Keratinocyte (primary cell): ENCODE measurements around the gene CPNE4. TPM values are rescaled to one million over a fixed set of nuclear protein-coding genes. Genes with fewer than 3 reads are reported as not detected.

ENCODE experiments used
- DNase-seq: peaks from one replicate; pipeline ENCODE4 v3.0.0-alpha.2; 2011; ENCODE audit warnings: low read depth, missing footprints, low spot score
- FAIRE-seq: peaks from 2 replicates; lab custom pipeline; 2011; peaks lifted over from hg19 to GRCh38; lab: Jason Lieb, UNC
- H2AFZ ChIP-seq: 2 replicates; pipeline ENCODE4 v1.6.0; 2012; ENCODE audit warnings: low read length, control low read depth, inconsistent platforms; ENCODE audit not compliant: control insufficient read depth
- H3K27ac ChIP-seq: 2 replicates; pipeline ENCODE4 v1.5.1; 2011; ENCODE audit warnings: low read length; ENCODE audit not compliant: control insufficient read depth, insufficient read depth
- H3K27me3 ChIP-seq: 3 replicates; pipeline ENCODE4 v1.6.0; 2011; ENCODE audit warnings: low read length; ENCODE audit not compliant: control insufficient read depth, insufficient read depth; ENCODE audit errors: extremely low read depth
- H3K36me3 ChIP-seq, 2 experiments: 2 replicates in 1 of 2; 3 replicates in 1 of 2; pipeline ENCODE4 v1.5.1; 2011; ENCODE audit warnings: low read length in 2 of 2, mild to moderate bottlenecking in 1 of 2; ENCODE audit not compliant: control insufficient read depth in 2 of 2, insufficient read depth in 2 of 2; ENCODE audit errors: extremely low read depth in 1 of 2
- H3K4me1 ChIP-seq: 3 replicates; pipeline ENCODE4 v1.5.1; 2011; ENCODE audit warnings: low read length; ENCODE audit not compliant: control insufficient read depth, insufficient read depth; ENCODE audit errors: extremely low read depth
- H3K4me2 ChIP-seq: 3 replicates; pipeline ENCODE4 v1.6.0; 2011; ENCODE audit warnings: low read depth, low read length; ENCODE audit not compliant: control insufficient read depth, insufficient read depth; ENCODE audit errors: extremely low read depth
- H3K4me3 ChIP-seq, 3 experiments: fragments of 200-600 bp in 1 of 3; sonication (generic) in 1 of 3; 2 replicates in 2 of 3; 3 replicates in 1 of 3; pipeline ENCODE4 v1.5.1; 2011 to 2016; ENCODE audit warnings: low read length in 3 of 3, mild to moderate bottlenecking in 3 of 3, control low read depth in 2 of 3, inconsistent platforms in 1 of 3, low read depth in 1 of 3, mixed read lengths in 1 of 3, mixed run types in 1 of 3, moderate library complexity in 1 of 3; ENCODE audit not compliant: control insufficient read depth in 2 of 3, insufficient read depth in 2 of 3; ENCODE audit errors: extremely low read depth in 1 of 3
- H3K79me2 ChIP-seq: 2 replicates; pipeline ENCODE4 v1.6.0; 2012; ENCODE audit warnings: low read length; ENCODE audit not compliant: control insufficient read depth, insufficient read depth
- H3K9ac ChIP-seq: 3 replicates; pipeline ENCODE4 v1.6.0; 2011; ENCODE audit warnings: low read length; ENCODE audit not compliant: control insufficient read depth, insufficient read depth; ENCODE audit errors: extremely low read depth
- H3K9me1 ChIP-seq: 3 replicates; pipeline ENCODE4 v1.6.0; 2011; ENCODE audit warnings: low read length; ENCODE audit not compliant: control insufficient read depth, insufficient read depth; ENCODE audit errors: extremely low read depth
- H3K9me3 ChIP-seq: 2 replicates; pipeline ENCODE4 v1.5.1; 2012; ENCODE audit warnings: low read depth, low read length; ENCODE audit not compliant: control insufficient read depth
- H4K20me1 ChIP-seq: 3 replicates; pipeline ENCODE4 v1.6.0; 2011; ENCODE audit warnings: low read length; ENCODE audit not compliant: control insufficient read depth, insufficient read depth; ENCODE audit errors: extremely low read depth
- CTCF ChIP-seq, 3 experiments: IDR thresholded peaks in 1 of 3; conservative IDR thresholded peaks in 1 of 3; optimal IDR thresholded peaks in 1 of 3; 2 replicates in 2 of 3; 3 replicates in 1 of 3; pipeline versions ENCODE3 to v1.5.1; 2011; ENCODE audit warnings: low read length in 3 of 3, mild to moderate bottlenecking in 3 of 3, moderate library complexity in 2 of 3, control low read depth in 1 of 3, inconsistent platforms in 1 of 3; ENCODE audit not compliant: insufficient read depth in 2 of 3; ENCODE audit errors: extremely low read depth in 1 of 3
- EZH2 ChIP-seq: IDR thresholded peaks from one replicate; pipeline ENCODE4 v1.6.1; 2012; ENCODE audit warnings: inconsistent platforms, mild to moderate bottlenecking, low read length, moderate library complexity
- dilution Hi-C: fragments of 300-500 bp; cut with MboI; formaldehyde crosslinking; loops from one replicate; pipeline ENCODE4 v1.7.0; 2020; ENCODE audit warnings: low sequenced_read_pairs; ENCODE audit not compliant: extremely low pct_ligation_motif_present
- polyA plus RNA-seq, 5 experiments: library from polyadenylated mRNA; depleted of rRNA in 3 of 5; stranded (reverse) in 3 of 5; stranded (forward) in 1 of 5; unstranded in 1 of 5; fragments of >200 nt; gene quantifications; 1 replicate in 1 of 5; 2 replicates in 3 of 5; 3 replicates in 1 of 5; pipeline versions ENCODE4 v1.2.1 to v1.2.3, GENCODE V29; 2011 to 2012; ENCODE audit warnings: missing spikeins in 2 of 5, low read depth in 1 of 5, low replicate concordance in 1 of 5

CPNE4 gene
- polyA plus RNA-seq, 1 donor (not counting 4 experiments of a cell fraction or from before 2014, with no cell fraction given) = 0.08 TPM

- Histone ChIP-seq H3K9ac (no peak overlapping the region), H2AFZ (no peak overlapping the region), H3K27ac (no peak overlapping the region), H3K36me3 (no peaks in the 10 kb centered on the region), H3K4me3 (no peak overlapping the region), H3K9me1 (no peaks in the 10 kb centered on the region), H3K27me3 (peaks cover 3% of the 10 kb centered on the region), H3K4me2 (no peak overlapping the region), H3K4me1 (peaks cover 12% of the 10 kb centered on the region), H3K79me2 (no peaks in the 10 kb centered on the region), H4K20me1 (no peaks in the 10 kb centered on the region), H3K9me3 (no peaks in the 10 kb centered on the region)
- TF ChIP-seq EZH2 = no peak
- no peak for TF ChIP-seq CTCF (optimal IDR thresholded peaks at IDR 0.05 in 1 of 3, IDR thresholded peaks at IDR 0.05 in 1 of 3, conservative IDR thresholded peaks at IDR 0.05 in 1 of 3; ENCODE audit: extremely low read depth in 1 of 3, insufficient read depth in 2 of 3, low read length in 3 of 3)
- no peak for FAIRE-seq
- dilution Hi-C loops = no loop called here
- DNase-seq = no peak
Observed at GRCh38 chr3:131541288-131541687, 493.5 kb downstream of the CPNE4 start.

GRCh38 chr3:131540821-131541220, 494.0 kb downstream of the CPNE4 start:
- Histone ChIP-seq H3K9ac (no peak overlapping the region), H3K36me3 (no peaks in the 10 kb centered on the region), H3K9me3 (no peaks in the 10 kb centered on the region), H3K4me3 (no peak overlapping the region), H2AFZ (no peak overlapping the region), H3K4me1 (peaks cover 14% of the 10 kb centered on the region), H3K27ac (no peak overlapping the region), H4K20me1 (no peaks in the 10 kb centered on the region), H3K4me2 (no peak overlapping the region), H3K27me3 (peaks cover 3% of the 10 kb centered on the region), H3K9me1 (no peaks in the 10 kb centered on the region), H3K79me2 (no peaks in the 10 kb centered on the region)
- no peak for FAIRE-seq
- DNase-seq = no peak
- TF ChIP-seq EZH2 (no peak), CTCF (optimal IDR thresholded peaks at IDR 0.05 in 1 of 3, IDR thresholded peaks at IDR 0.05 in 1 of 3, conservative IDR thresholded peaks at IDR 0.05 in 1 of 3; ENCODE audit: extremely low read depth in 1 of 3, insufficient read depth in 2 of 3, low read length in 3 of 3) (no peak)
- dilution Hi-C loops = no loop called here
